Neuronal stem cell (in vitro differentiated cells): ENCODE measurements around the gene ZDHHC22.

ENCODE experiments used
- DNase-seq: peaks from one replicate; pipeline ENCODE4 v3.0.0-alpha.2; 2013; ENCODE audit warnings: low spot score
- H2AFZ ChIP-seq: one replicate; pipeline ENCODE4 v1.6.1; 2013; ENCODE audit warnings: mild to moderate bottlenecking, low read length, inconsistent platforms
- H2AK5ac ChIP-seq: 2 replicates; pipeline ENCODE4 v1.6.1; 2013; ENCODE audit warnings: low read depth, mild to moderate bottlenecking, inconsistent platforms, low read length, moderate library complexity, mixed read lengths
- H2BK120ac ChIP-seq: 2 replicates; pipeline ENCODE4 v1.6.1; 2013; ENCODE audit warnings: low read depth, mild to moderate bottlenecking, inconsistent platforms, low read length, moderate library complexity, mixed read lengths
- H2BK12ac ChIP-seq: one replicate; pipeline ENCODE4 v1.6.1; 2013; ENCODE audit warnings: low read length, inconsistent platforms
- H2BK15ac ChIP-seq: 2 replicates; pipeline ENCODE4 v1.6.1; 2013; ENCODE audit warnings: mild to moderate bottlenecking, low read length, inconsistent platforms, mixed read lengths
- H2BK5ac ChIP-seq: one replicate; pipeline ENCODE4 v1.6.1; 2013; ENCODE audit warnings: inconsistent platforms, mild to moderate bottlenecking, low read length, moderate library complexity
- H3K14ac ChIP-seq: one replicate; pipeline ENCODE4 v1.6.1; 2013; ENCODE audit warnings: low read length, inconsistent platforms
- H3K18ac ChIP-seq: 2 replicates; pipeline ENCODE4 v1.6.1; 2013; ENCODE audit warnings: low read length, inconsistent platforms
- H3K23ac ChIP-seq: 2 replicates; pipeline ENCODE4 v1.6.1; 2013; ENCODE audit warnings: low read depth, mild to moderate bottlenecking, mixed read lengths, low read length, inconsistent platforms; ENCODE audit not compliant: poor library complexity
- H3K27ac ChIP-seq: replicated peaks from 3 replicates; pipeline ENCODE4 v1.5.1; 2013; ENCODE audit warnings: low read length, inconsistent platforms
- H3K27me3 ChIP-seq, 3 experiments: 2 replicates each; pipeline ENCODE4 v1.6.1; 2013; ENCODE audit warnings: low read length in 3 of 3, mild to moderate bottlenecking in 2 of 3, inconsistent platforms in 1 of 3, low read depth in 1 of 3, mixed read lengths in 1 of 3, moderate library complexity in 1 of 3; ENCODE audit not compliant: control insufficient read depth in 3 of 3, insufficient read depth in 3 of 3
- H3K36me3 ChIP-seq, 2 donors: replicated peaks in 1 of 2; 2 replicates each; pipeline ENCODE4 v1.6.1; 2013; ENCODE audit warnings: low read length in 2 of 2; ENCODE audit not compliant: control insufficient read depth in 2 of 2, insufficient read depth in 2 of 2
- H3K4ac ChIP-seq: 2 replicates; pipeline ENCODE4 v1.6.1; 2013; ENCODE audit warnings: inconsistent platforms, mild to moderate bottlenecking, low read length, moderate library complexity
- H3K4me1 ChIP-seq, 2 donors: 1 replicate in 1 of 2; 2 replicates in 1 of 2; pipeline ENCODE4 v1.6.1; 2013; ENCODE audit warnings: low read length in 2 of 2, low read depth in 1 of 2; ENCODE audit not compliant: control insufficient read depth in 2 of 2, insufficient read depth in 1 of 2
- H3K4me2 ChIP-seq: one replicate; pipeline ENCODE4 v1.6.1; 2013; ENCODE audit warnings: mild to moderate bottlenecking, low read length, inconsistent platforms; ENCODE audit not compliant: insufficient read depth, poor library complexity, severe bottlenecking
- H3K4me3 ChIP-seq, 2 donors: 2 replicates each; pipeline ENCODE4 v1.5.1; 2013; ENCODE audit warnings: low read length in 2 of 2, mild to moderate bottlenecking in 2 of 2, inconsistent platforms in 1 of 2, moderate library complexity in 1 of 2
- H3K79me1 ChIP-seq: one replicate; pipeline ENCODE4 v1.6.1; 2013; ENCODE audit warnings: low read depth, mild to moderate bottlenecking, inconsistent platforms, low read length, moderate library complexity
- H3K9ac ChIP-seq: one replicate; pipeline ENCODE4 v1.6.1; 2013; ENCODE audit warnings: mild to moderate bottlenecking, low read depth, low read length, inconsistent platforms; ENCODE audit not compliant: poor library complexity
- H3K9me3 ChIP-seq, 2 donors: replicated peaks in 1 of 2; 2 replicates each; pipeline versions ENCODE3 to v1.6.1; 2013; ENCODE audit warnings: low read length in 2 of 2, mild to moderate bottlenecking in 2 of 2, inconsistent platforms in 1 of 2, low read depth in 1 of 2, mixed read lengths in 1 of 2, moderate library complexity in 1 of 2; ENCODE audit not compliant: control insufficient read depth in 2 of 2, insufficient read depth in 1 of 2
- H4K8ac ChIP-seq: one replicate; pipeline ENCODE4 v1.6.1; 2013; ENCODE audit warnings: low read depth, mild to moderate bottlenecking, inconsistent platforms, low read length, moderate library complexity
- H4K91ac ChIP-seq: one replicate; pipeline ENCODE4 v1.6.1; 2013; ENCODE audit warnings: low read length, low read depth, mild to moderate bottlenecking, inconsistent platforms; ENCODE audit not compliant: poor library complexity
- WGBS, 2 donors: extraction: QIAGEN DNeasy Blood & Tissue Kit; methylation state at CpG; one replicate each; pipeline ENCODE4 v1.1.7; 2013; ENCODE audit warnings: missing lambda C conversion rate in 2 of 2, mixed read lengths in 1 of 2; ENCODE audit not compliant: insufficient read length in 2 of 2, insufficient replicate concordance in 1 of 2; ENCODE audit errors: extremely low coverage in 2 of 2; 5-methylcytosine and 5-hydroxymethylcytosine counted together

ZDHHC22 gene

DNA sequence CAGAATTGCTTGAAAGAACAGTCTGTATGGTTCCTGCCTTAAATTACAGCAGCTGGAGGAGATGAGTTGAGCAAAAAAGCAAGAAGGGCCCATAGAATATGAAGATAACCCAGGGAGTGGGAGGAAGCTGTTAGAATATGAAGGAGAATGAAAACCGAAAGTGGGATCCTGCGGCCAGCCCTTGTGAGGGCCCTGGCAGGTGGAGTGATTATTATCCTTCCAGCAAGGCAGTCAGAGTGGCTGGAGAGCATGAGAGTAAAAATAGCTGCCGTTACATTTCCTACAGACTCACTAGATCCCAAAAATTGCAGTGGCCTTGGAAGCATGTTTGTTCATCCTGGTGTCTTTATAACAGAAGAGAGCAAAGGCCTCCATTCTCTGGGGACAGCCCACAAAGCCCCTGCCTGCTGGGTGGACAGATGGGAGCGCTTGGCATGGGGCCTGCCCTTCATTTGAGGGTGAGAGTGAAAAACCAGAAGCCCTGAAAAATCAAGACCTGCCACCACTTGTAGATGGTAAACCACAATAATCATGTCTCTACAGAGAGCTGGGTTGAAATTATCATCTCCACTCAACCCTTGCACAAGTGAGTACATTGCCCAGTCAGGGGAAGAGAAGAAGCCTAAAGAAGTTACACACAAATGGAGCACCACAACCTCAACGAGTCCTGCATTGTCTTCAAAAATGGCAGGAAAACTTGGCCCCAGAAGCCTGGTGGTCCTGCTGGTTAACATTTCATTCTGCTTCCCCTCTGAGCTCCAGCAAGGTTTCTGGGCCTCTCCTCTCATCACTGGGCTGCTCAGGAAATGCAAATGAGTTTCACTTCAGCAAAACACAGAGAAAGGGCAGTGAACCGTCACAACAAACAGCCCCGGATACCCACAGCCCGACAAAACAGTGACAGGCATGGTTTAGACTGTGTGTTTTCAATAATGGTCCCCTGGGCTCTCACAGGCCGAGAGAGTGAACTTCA, 20.5 kb downstream of the ZDHHC22 start:
- H3K9ac ChIP-seq, result no peak overlapping the region
- H3K79me1 ChIP-seq, result no peaks in the 10 kb centered on the region
- H3K36me3 ChIP-seq, result peaks cover 0 to 21% of the 10 kb centered on the region in 2 donors
- no peak overlapping the region for H2BK120ac ChIP-seq
- H3K23ac ChIP-seq, result no peak overlapping the region
- no peak overlapping the region for H2AK5ac ChIP-seq
- H2BK12ac ChIP-seq, result no peak overlapping the region
- WGBS, 2 donors, result no CpG with 5 or more reads among the region's 9 CpGs
- peaks cover 4 to 23% of the 10 kb centered on the region in 2 donors for H3K4me1 ChIP-seq
- no peak overlapping the region for H4K8ac ChIP-seq
- no peak overlapping the region for H3K4me2 ChIP-seq
- H2AFZ ChIP-seq, result no peak overlapping the region
- no peak for DNase-seq
- H2BK5ac ChIP-seq, result no peak overlapping the region
- no peaks in the 10 kb centered on the region for H3K9me3 ChIP-seq
- H3K4me3 ChIP-seq, result no peak overlapping the region
- H2BK15ac ChIP-seq, result no peak overlapping the region
- H3K27ac ChIP-seq, result no peak overlapping the region
- H3K14ac ChIP-seq, result no peak overlapping the region
- H4K91ac ChIP-seq, result no peak overlapping the region
- H3K4ac ChIP-seq, result no peak overlapping the region
- peaks cover 0 to 15% (median 7%) of the 10 kb centered on the region in 3 experiments for H3K27me3 ChIP-seq
- no peak overlapping the region for H3K18ac ChIP-seq

DNA sequence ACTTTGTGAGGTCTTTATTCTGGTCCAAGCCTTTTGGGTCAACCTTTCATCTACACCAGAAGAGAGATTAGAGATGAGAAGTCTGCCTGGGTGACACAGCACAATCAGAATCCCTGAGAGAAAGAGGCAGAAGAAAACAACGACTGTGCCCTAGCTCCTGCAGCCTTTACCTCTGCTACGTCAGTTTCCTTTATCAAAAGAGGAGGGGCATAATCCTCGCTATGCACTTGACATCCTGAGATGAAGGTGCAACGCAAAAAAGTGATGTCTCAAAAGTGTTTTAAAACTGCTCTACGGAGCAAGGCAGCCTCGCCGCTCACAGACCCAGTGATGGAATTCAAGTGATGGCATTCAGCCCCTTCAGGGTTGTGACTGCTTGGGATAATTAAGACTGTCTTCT, 21.7 kb downstream of the ZDHHC22 start:
- H2AFZ ChIP-seq, result no peak overlapping the region
- no peak overlapping the region for H2AK5ac ChIP-seq
- no peak overlapping the region for H3K27ac ChIP-seq
- H3K14ac ChIP-seq, result no peak overlapping the region
- no peak overlapping the region for H2BK120ac ChIP-seq
- H3K79me1 ChIP-seq, result no peaks in the 10 kb centered on the region
- peaks cover 0 to 4% (median 0%) of the 10 kb centered on the region in 3 experiments for H3K27me3 ChIP-seq
- peaks cover 0 to 30% of the 10 kb centered on the region in 2 donors for H3K36me3 ChIP-seq
- H3K4me1 ChIP-seq, result peaks cover 4 to 18% of the 10 kb centered on the region in 2 donors
- no peak overlapping the region for H3K4me2 ChIP-seq
- no peak overlapping the region for H3K4ac ChIP-seq
- H3K23ac ChIP-seq, result no peak overlapping the region
- no peak overlapping the region for H4K8ac ChIP-seq
- no peak overlapping the region for H2BK15ac ChIP-seq
- H4K91ac ChIP-seq, result no peak overlapping the region
- WGBS, 2 donors, result no CpG with 5 or more reads among the region's 7 CpGs
- H2BK12ac ChIP-seq, result no peak overlapping the region
- H3K4me3 ChIP-seq, result no peak overlapping the region
- no peak overlapping the region for H2BK5ac ChIP-seq
- DNase-seq, result no peak
- H3K18ac ChIP-seq, result no peak overlapping the region
- no peaks in the 10 kb centered on the region for H3K9me3 ChIP-seq
- no peak overlapping the region for H3K9ac ChIP-seq

DNA sequence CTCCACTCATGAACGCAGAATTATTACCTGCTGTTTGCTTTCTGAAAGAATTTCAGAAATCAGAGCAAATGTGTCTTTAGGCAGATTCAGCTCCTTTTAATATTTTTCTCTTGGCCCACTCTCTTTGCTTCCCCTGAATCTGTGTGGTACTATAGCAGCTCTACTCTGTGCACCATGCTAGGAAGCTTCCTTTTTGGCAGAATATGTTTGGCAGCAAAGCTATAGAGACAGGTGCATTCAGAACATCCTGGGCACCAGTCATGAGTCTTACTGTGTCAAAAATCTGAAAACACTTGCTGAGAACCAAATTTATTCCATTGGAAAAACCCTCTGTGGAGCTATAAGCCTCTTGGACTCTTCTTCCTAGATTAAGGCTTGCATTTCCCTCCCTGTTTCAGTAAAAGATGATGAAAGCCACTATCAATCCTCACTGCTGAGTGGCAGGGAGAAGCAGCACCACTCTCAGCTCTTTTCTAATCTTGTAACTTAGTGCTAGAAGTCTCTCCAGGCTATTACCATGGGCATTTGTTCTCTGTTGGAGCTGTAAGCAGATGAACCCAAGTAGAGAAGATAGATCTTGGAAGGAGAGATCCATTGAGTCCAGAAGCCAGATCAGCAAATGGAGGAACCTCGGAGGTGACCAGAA, 25.3 kb downstream of the ZDHHC22 start:
- no peak overlapping the region for H3K23ac ChIP-seq
- no peaks in the 10 kb centered on the region for H3K9me3 ChIP-seq
- H3K27me3 ChIP-seq, result no peaks in the 10 kb centered on the region
- peaks cover 1 to 18% of the 10 kb centered on the region in 2 donors for H3K4me1 ChIP-seq
- no peak overlapping the region for H3K27ac ChIP-seq
- H3K4ac ChIP-seq, result no peak overlapping the region
- no peak overlapping the region for H4K8ac ChIP-seq
- H2BK5ac ChIP-seq, result no peak overlapping the region
- no peak overlapping the region for H3K18ac ChIP-seq
- H3K14ac ChIP-seq, result no peak overlapping the region
- H2AFZ ChIP-seq, result no peak overlapping the region
- H3K4me2 ChIP-seq, result no peak overlapping the region
- H2AK5ac ChIP-seq, result no peak overlapping the region
- H3K36me3 ChIP-seq, result peaks cover 17 to 62% of the 10 kb centered on the region in 2 donors
- H2BK15ac ChIP-seq, result no peak overlapping the region
- H2BK12ac ChIP-seq, result no peak overlapping the region
- no peak overlapping the region for H2BK120ac ChIP-seq
- DNase-seq, result no peak
- H4K91ac ChIP-seq, result no peak overlapping the region
- H3K9ac ChIP-seq, result no peak overlapping the region
- no peaks in the 10 kb centered on the region for H3K79me1 ChIP-seq
- no peak overlapping the region for H3K4me3 ChIP-seq
- no CpG with 5 or more reads among the region's 2 CpGs for WGBS, 2 donors

DNA sequence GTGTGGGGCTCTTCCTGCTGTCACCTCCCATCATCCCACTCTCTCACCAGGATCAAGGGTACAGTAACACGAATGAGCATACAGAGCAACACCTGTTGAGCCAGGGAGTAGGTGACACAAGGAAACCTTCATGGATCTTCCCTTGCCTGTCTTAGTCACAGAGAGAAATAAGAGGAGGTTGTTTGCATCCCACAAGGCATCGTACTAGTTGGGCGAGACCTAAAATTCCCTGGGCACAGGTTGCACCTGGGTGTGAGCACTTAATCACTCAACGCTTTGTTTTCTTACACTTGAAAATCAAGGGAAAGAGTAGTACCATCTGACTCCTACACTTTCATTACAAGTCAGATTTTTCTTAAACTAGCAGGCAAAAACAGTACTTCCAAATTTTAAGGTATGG, 27.0 kb downstream of the ZDHHC22 start:
- Histone ChIP-seq H3K4me1 (peaks cover 3 to 24% of the 10 kb centered on the region in 2 donors), H3K9me3 (no peaks in the 10 kb centered on the region), H3K23ac (no peak overlapping the region), H3K4ac (no peak overlapping the region), H2BK15ac (no peak overlapping the region), H3K27ac (no peak overlapping the region), H3K9ac (no peak overlapping the region), H4K8ac (no peak overlapping the region), H2BK12ac (no peak overlapping the region), H3K18ac (no peak overlapping the region), H2AK5ac (no peak overlapping the region), H2AFZ (no peak overlapping the region), H2BK120ac (no peak overlapping the region), H3K14ac (no peak overlapping the region), H2BK5ac (no peak overlapping the region), H3K79me1 (no peaks in the 10 kb centered on the region), H3K27me3 (no peaks in the 10 kb centered on the region), H3K4me3 (no peak overlapping the region), H3K36me3 (peaks cover 17 to 71% of the 10 kb centered on the region in 2 donors), H3K4me2 (no peak overlapping the region), H4K91ac (no peak overlapping the region)
- DNase-seq, result no peak
- no CpG with 5 or more reads among the region's 4 CpGs for WGBS, 2 donors
